ENCODE results near the gene RRAGC.
"Not testable (repeated sequence)": the region's sequence is repeated elsewhere in the genome, so short reads cannot be mapped to it uniquely, and the experiment has no call there.

DNA sequence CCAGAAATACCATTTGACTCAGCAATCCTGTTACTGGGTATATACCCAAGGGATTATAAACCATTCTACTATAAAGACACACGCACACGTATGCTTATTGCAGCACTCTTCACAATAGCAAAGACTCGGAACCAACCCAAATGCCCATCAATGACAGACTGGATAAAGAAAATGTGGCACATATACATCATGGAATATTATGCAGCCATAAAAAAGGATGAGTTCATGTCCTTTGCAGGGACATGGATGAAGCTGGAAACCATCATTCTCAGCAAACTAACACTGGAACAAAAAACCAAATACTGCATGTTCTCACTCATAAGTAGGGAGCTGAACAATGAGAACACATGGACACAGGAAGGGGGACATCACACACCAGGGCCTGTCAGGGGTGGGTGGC lies 14.5 kb downstream of the RRAGC start:
- not testable (repeated sequence) for TF ChIP-seq POLR2A (IDR thresholded peaks at IDR 0.05)
- TF ChIP-seq, protein P1, sequence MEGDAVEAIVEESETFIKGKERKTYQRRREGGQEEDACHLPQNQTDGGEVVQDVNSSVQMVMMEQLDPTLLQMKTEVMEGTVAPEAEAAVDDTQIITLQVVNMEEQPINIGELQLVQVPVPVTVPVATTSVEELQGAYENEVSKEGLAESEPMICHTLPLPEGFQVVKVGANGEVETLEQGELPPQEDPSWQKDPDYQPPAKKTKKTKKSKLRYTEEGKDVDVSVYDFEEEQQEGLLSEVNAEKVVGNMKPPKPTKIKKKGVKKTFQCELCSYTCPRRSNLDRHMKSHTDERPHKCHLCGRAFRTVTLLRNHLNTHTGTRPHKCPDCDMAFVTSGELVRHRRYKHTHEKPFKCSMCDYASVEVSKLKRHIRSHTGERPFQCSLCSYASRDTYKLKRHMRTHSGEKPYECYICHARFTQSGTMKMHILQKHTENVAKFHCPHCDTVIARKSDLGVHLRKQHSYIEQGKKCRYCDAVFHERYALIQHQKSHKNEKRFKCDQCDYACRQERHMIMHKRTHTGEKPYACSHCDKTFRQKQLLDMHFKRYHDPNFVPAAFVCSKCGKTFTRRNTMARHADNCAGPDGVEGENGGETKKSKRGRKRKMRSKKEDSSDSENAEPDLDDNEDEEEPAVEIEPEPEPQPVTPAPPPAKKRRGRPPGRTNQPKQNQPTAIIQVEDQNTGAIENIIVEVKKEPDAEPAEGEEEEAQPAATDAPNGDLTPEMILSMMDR (IDR thresholded peaks at IDR 0.05): not testable (repeated sequence)
